Transverse colon (tissue), 4 donors: Measurements from ENCODE around the gene PYGL.

ENCODE experiments used
- EP300 ChIP-seq: sonication (generic); formaldehyde crosslinking; IDR thresholded peaks from one replicate; pipeline ENCODE4 v1.6.1; 2017; ENCODE audit warnings: antibody characterized with exemption, low read depth
- POLR2A ChIP-seq: fragments of 450-650 bp; IDR thresholded peaks from one replicate; pipeline ENCODE4 v1.6.1; 2016; ENCODE audit warnings: antibody characterized with exemption, mild to moderate bottlenecking, moderate library complexity
- POLR2AphosphoS5 ChIP-seq, 3 donors: sonication (generic); formaldehyde crosslinking; IDR thresholded peaks; one replicate each; pipeline ENCODE4 v1.6.1; 2016; ENCODE audit warnings: antibody characterized with exemption in 3 of 3
- TF ChIP-seq, protein P1 (sequence below), 5 experiments: fragments of 200-600 bp in 3 of 5; fragments of 450-650 bp in 2 of 5; sonication (generic) in 3 of 5; IDR thresholded peaks; 1 replicate in 2 of 5; 2 replicates in 3 of 5; pipeline ENCODE4 v1.5.1; 2016 to 2017; ENCODE audit warnings: antibody characterized with exemption in 5 of 5, inconsistent platforms in 3 of 5, mild to moderate bottlenecking in 2 of 5, moderate library complexity in 1 of 5

DNA sequence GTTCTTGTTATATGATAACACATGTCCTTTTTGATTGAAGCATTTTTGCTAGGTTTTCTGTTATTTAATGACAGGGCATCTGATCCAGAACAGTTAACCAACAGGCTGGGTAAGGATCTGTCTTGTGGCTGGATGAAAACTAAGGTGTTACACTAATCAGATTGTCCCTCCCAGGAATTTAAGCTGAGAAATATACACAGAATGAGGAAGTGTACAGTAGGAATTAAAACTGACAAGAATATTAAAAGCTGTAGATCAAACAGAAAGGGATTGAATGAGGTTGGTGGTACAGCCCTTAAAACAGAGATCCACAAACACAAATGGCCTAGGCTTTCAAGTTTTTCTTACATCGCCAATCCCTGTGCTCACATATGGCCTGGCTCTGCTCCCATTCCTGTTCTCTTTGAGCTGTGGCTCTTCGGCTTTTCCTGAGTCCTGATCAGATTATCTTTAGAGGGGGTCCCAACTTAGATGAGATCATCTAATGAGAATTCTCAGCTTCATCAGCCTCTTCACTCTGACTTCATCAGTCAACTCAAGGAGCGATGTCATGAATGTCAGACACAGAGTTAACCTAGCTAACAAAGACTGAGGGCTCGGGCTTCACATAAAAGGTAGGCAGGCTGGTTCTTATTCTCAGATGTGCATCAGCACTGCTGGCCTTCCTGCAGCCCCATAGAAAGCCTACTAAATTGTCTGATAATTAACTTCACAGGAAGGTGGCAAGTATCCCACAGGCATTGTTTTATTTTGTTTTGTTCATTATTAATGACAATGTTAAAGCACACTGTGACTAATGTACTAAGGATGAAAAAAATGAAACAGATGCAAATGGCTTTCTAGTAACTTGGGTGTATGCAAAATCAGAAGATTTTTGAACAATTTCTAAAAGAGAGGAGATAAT lies 11.4 kb downstream of the PYGL start:
- TF ChIP-seq, protein P1, sequence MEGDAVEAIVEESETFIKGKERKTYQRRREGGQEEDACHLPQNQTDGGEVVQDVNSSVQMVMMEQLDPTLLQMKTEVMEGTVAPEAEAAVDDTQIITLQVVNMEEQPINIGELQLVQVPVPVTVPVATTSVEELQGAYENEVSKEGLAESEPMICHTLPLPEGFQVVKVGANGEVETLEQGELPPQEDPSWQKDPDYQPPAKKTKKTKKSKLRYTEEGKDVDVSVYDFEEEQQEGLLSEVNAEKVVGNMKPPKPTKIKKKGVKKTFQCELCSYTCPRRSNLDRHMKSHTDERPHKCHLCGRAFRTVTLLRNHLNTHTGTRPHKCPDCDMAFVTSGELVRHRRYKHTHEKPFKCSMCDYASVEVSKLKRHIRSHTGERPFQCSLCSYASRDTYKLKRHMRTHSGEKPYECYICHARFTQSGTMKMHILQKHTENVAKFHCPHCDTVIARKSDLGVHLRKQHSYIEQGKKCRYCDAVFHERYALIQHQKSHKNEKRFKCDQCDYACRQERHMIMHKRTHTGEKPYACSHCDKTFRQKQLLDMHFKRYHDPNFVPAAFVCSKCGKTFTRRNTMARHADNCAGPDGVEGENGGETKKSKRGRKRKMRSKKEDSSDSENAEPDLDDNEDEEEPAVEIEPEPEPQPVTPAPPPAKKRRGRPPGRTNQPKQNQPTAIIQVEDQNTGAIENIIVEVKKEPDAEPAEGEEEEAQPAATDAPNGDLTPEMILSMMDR (IDR thresholded peaks at IDR 0.05): no peak
- no peak for TF ChIP-seq POLR2A
- no peak for TF ChIP-seq POLR2AphosphoS5 (IDR thresholded peaks at IDR 0.05)
- TF ChIP-seq EP300: no peak
